Eye (tissue), 1 donor: ENCODE results near the gene FASTK.
A peak's percentile ranks its signal among the peaks of the same experiment; 100 is the strongest.

Source experiments
- DNase-seq: peaks from one replicate; pipeline ENCODE4 v3.0.0-alpha.2; 2015

Gene FASTK

DNA sequence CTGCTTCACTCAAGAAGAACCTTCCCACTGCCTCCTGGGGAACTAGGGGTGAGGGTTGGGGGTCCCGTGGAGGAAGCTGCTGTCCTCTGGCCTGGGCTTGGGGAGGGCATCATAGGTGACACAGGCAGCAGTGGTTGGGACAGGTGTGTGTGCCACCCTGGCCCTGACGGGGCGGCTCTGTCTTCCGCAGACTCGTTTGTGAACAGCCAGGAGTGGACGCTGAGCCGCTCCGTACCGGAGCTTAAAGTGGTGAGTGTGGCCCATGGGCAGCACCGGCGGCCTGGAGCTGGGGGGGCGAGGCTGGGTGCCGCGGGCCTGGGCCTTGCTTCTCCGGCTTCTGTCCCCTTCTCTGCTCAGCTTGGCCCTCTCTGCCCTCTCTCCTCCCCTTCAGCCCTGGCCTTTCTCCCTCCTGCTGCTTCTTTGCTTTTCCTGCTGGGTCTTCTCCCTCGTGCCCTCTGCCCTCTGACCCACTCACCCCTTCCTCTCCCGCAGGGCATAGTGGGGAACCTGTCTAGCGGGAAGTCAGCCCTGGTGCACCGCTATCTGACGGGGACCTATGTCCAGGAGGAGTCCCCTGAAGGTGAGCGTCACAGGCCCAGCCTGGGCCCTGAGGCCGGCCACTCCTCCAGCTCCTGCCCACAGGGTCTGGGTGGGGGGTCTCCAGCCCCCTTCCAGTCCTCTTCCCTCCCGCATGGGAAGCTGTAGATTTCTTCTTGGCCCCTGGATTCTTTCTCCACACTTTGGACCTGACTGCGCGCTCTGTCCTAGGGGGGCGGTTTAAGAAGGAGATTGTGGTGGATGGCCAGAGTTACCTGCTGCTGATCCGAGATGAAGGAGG, 36.2 kb upstream of the FASTK start:
- DNase-seq: no peak

DNA sequence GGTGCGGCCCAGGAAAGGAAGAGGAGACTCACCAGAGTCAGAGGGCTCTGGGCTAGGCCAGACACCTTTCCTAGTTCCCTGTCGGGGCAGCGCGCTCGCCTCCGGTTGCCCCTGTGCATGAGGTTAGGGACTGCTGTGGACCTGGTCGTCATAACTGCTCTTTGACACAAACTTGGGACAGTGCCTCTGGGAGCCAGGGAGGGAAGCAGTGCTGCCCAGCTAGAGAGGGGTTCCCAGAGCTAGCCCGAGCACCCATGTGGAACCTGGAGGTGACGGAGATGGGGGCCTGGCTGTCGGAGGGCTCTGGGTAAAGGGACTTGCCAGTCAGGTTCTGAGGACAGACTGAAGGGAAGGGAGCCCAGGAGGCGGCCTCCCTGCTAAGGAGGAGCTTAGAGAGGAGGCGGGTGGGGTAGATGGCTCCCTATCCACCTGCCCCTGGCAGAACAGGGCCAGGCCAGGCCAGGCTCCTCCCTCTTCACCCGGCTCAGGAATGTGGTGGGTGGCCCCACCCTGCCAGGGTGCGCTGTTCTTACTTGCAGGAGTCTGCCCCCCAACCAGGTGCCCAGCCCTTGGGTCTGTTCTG, 35.3 kb upstream of the FASTK start:
- DNase-seq: peak; percentile 36

DNA sequence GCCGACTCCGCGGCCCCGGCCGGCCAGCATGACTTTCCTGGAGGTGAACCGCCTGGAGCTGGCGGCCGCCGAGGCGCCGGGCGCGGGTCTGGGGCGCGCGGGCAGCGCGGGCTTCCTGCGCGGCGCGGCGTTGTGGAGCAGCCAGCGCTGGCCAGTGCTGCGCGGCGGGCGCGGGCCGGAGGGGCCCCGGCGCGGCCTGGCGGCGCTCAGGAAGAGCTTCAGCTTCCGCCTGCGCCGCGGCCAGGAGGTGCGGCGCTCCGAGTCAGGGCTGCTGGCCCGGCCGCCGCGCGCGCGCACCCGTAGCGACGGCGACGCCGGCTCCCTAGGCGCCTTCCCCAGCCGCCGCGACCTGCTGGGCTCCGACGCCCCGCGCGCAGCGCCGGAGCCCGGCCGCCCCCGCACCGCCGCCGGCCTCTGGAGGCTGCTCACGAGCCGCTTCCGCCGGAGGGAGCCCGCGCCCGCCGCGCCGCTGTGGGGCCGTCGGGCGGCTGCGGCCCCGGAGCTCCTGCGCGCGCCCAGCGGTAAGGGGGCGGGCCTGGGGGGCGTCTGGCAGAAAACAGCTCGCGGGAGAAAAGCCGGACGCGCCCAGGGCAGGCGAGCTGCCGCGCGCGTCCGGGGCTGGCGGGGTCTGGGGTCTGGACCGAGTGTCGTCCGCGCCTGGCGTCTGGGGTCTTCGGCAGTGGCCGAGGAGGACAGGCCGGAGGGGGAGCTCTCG, 34.7 kb upstream of the FASTK start:
- DNase-seq: peak; percentile 60

DNA sequence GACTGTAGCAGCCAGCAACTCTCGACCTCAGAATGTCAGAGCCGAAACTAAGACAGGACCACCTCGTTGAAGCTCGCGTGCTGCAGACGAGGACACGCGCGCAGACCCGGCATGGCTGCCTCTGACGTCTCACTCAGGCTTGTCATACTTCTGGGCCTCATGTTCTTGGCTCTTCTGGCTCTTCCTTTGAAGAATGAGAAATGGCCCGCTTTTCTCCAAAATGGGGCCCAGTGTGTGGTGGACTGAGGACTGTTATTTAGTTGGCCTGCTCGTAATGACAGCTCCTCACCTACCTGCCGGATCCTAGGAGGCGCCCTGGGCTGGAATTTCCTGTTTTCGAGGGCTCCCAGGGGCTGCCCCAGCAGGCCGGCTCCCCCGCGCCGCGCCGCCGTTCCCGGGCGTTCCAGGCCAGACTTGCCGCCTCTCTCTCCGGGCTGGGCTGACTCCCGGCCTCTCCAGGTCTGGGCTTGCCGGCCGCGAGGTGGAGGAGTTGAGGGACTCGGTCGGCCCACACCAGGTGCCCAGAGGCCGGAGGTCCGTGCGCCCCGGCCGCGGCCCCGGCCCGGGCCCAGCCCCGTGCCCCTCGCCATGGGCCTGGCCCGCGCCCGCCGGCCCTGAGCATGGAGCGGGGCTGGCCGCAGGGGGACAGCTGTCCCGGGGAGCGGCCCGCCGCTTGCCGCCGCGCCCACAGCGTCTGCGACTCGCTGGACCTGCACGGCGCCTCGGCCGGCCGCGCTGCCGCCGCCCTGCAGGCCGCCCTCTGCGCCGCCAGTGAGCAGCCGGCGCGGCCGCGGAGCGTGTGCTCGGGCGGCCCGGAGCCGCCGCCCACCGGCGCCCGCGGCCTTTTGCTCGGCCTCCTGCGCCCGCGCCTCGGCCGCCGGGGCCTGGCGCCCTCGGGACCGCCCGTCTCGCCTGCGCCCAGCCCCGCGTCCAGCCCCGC, 33.8 kb upstream of the FASTK start:
- DNase-seq: peak; percentile 39

DNA sequence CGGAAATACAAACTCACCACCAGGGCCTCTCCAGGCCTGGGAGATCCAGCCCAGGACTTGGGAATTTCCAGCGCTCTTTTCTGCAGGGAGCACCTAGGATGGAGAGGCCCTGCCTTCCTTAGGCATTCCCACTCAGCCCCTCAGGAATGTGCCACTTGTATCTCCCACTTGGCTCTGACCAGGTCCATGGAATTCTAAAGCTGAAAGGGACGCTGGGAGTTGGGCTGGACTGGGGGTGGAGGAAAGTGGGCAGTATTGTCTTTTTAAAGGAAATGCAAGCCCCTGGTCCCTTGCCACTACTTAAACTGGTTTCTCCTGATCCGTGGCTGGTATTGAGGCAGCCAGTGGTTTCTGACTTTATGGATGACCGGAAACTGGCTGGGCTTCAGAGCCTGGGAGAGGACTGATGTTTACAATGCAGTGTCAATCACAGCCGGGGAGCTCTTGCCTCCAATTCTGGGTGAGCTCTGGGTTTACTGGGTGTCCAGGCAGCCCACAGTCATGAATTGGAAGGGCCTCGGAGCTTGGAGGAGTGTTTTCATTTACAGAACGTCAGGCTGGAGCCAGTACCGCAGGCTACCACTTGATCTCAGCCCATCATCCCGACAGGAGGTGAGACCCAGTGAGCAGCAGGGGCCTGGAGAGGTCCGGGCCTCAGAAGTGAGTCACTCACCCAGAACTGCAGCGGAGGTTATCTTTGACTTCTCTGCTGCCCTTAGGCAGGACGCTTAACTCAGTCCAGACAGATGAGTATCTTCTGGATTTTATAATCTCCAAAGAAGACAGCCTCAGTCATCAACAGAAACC, 32.9 kb upstream of the FASTK start:
- peak; percentile 47 for DNase-seq

DNA sequence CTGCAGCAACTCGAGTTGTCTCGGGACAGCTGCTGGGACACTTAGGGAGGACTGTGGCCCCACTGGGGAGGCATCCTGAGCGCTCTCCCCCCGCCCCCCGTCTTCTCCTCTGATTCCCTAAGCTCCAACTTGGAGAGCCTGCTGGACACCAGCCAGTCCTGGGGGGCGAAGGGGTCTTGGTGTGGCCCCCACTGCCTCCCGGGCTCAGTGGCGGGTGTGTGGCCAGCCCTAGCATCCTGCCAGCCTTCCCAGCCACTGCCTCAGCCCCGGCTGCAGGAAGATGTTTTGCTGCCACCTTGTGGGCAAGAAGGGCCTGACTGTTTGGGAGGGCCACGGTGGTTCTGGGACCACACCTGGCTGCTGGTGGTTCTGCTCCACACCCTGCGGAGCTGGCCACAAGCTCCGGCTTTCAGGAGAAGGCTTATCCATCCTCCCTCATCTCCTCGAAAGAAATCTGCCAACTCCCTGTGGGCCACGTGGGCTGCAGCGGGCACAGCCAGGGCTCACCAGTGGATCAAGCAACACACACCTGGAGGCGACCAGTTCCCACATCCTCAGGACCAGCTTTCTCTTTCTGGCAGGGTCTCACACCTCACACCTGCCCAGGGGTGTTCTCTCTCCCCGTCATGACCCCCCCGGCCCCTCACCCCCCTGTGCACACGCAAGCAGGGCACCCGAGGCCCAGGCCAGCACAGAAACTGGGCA, 30.5 kb upstream of the FASTK start:
- peak; percentile 88 for DNase-seq

DNA sequence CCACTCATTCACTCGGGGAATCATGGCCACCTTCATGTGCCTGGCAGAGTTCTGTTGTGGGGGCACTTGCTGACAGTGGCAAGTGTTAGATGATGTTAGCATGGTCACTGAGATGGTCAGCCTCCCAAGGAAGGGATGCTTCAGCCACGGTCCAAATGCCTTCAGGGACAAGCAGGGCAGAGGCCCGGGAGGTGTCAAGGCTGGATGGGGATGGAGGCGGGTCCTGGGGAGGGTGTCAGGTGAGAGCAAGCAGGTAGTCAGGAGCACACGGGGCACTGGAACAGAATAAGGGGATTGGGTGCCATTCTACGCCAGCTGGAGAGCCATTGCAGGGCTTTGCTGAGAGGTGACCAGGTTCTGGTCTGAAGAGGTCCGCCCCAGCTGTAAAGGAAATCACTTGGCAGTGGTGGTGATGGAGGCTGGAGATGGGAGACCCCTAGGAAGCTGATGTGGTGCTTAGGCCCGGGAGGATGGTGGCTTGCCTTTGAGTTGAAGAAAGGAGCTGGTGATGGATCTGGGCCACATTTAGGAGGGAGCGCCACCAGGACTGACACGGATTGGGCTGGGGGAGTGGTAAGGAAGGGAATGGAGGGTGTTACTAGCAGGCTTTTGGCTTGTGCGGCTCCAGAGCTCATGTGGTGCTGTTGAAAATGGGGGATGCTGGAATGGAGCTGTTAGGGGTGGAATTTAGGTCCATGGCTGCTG, 29.8 kb upstream of the FASTK start:
- no peak for DNase-seq

DNA sequence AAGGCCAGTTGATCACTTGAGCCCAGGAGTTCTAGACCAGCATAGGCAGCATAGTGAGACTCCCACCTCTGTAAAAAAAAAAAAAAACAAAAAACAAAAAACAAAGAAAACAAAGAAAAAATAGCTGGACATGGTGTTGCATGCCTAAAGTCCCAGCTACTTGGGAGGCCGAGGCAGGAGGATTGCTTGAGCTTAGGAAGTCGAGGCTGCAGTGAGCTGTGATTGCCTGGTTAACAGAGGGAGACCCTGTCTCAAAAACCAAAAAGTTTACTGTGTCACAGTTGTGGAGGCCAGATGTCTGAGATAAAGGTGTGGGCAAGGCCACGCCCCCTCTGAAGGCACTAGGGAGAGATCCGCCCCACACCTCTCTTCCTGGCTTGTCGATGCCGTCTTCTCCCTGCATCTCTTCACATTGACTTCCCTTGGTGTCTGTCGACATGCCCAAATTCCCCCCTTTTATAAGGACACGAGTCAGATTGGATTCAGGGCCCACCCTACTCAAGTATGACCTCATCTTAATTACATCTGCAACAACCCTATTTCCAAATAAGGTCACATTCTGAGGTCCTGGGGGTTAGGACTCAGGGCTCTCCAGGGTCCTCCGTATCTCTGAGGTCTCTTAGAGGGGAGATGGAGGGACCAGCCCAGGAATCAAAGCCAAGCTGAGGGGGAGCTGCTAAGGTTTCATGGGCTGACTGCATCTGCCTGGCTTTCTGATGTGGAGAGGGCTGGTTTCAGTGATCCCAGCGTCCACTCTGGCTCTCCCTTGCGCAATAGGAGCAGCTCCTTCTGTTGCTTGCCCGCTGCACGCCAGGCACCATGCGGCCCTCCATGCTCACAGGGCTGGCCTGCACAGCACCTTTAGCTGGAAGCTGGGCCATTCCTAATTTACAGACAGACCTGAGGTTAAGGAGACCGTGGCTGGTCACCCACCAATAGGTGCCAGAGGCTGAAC, 28.8 kb upstream of the FASTK start:
- no peak for DNase-seq

DNA sequence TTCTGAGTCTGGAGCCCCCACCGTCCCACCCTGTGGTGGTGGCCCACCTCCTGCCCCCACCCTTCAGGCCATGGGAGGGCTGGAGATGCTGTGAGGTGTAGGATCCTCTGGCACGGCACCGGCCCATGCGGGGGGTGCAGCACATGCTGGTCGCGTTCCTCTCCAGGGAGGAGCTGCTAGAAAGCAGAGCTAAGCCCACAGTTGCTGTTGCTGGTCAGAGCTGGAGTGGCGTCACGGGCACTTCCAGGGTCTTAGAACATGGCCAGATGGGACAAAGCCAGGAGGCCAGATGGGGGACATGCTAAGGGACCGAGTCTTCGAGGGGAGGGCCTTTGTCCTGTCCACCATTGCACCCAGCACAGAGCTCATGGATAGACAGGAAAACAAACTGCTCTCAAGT, 27.3 kb upstream of the FASTK start:
- DNase-seq: no peak

DNA sequence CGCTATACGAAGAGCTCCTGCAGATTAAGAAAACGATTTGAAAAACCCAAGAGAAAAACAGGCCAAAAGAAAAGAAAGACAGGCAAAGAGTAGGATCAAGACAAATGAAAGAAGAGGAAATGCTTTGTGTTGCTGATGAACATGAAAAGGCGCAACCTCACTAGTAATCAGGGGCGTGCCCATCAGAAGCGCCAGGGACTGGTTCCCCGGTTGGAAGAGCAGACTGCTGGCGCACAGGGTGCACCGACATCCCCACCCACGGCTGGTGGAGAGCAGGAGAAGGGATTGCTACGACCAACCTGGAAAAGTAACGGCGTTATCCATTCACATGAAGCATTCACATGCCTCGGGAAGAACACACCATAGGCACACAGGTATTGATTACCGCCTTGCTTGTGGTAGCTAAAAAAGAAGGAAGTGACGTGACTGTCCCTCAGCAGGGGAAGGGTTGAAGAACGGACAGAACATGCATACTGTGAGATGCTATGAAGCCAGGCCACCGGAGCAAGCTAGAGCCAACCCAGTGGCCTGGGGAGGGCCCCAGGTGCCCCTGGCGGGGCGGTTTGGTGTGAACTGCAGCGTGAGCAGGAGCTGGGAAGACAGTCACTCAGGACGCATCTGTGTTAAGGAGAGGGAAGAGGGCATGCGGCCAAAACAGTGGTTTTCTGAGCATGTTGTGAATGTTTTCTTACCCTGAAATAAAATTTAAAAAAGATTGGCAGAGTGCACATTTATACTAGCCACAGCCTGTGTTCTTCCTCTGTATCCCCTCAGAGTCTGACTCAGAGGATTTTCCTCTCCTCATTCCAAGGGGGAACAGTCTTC, 24.0 kb upstream of the FASTK start:
- no peak for DNase-seq

DNA sequence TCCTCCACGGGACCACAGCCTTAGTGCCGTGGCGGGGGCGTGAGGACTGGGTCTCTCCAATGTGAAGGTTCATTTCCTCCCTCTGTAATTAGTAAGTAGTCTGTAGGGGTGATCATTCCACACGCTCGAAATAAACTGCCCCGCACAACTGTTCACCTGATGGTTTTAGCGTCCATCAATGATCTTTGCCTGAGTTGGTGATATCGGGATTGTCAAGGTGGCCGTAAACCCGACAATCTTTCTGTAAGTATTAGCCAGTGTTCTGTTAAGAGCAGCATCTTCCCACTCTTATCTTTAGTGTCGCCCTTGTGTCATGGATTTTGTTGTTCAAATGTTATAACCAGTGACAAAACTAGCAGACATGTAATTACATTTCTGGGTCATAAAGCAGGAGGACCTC, 23.4 kb upstream of the FASTK start:
- DNase-seq: no peak

DNA sequence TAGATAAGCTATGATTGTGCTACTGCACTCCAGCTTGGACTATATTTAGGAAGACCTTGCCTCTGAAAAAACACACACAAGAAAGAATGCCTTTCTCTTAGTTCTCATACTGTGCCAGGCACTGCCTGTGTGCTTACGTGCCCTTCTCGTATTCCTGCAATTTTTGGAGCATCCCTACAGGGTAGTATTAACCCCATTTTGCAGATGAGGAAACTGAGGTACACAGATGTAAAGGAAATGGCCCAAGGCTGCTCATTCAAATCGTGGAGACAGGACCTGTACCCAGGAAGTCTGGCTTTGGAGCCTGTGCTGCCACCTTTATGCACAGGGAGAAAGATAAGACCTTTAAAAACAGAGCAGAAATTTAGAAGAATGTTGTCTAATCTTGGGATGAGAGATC, 22.4 kb upstream of the FASTK start:
- DNase-seq: no peak

DNA sequence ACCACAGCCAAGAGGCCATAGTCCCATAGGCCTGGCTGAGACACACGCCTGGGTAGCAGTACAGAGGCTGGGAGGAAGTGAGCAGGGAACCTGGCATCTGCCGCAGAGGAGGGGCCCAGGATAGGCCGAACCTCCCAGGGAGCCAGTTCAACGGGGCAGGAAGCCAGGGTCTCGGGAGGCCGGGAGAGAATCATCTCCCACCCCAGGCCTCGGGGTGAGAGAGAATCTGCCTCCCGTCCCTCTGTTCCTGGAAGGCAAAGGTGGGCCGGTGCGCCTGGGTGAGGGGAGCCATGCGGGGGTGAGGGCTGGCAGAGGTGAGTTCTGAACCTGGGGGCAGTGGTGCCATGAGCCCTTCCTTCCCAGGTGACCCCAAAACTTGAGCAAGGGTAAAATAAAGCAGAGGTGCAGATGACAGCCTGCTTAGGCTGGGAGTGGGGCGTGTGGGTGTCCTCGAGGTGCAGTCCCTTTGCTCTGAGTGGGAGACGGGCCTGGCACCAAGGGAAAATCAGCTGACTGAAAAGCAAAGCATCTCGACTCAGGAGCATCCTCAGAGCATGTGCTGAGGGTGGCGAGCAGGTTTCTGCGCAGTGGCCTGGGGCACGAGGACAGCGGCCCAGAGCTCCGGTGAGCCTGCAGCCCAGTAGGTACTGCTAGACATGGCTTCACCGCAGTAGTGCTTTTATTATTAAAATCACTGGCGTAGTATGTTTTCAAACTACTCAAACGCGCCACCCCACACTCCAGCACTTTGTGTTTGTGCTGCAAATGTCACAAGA, 21.2 kb upstream of the FASTK start:
- DNase-seq: no peak

DNA sequence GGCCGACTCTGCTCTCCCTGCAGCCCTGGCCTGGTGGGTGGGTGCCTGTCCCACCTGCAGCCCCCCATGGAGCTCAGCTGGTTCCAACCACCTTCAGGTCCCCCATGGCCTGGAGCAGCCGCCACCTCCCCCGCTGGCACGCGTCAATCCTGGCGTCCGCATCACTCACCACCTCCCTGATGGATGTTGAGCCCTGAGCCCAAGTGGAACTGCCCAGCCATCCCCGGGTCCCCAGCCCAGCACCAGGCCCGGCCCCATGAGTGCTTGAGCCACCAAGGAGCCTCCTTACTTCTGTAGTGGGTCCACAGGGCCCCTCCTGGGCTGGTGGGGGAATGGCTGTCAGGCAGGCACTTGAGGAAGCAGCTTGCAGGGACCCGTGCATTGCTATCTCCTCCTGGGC, 20.3 kb upstream of the FASTK start:
- no peak for DNase-seq

DNA sequence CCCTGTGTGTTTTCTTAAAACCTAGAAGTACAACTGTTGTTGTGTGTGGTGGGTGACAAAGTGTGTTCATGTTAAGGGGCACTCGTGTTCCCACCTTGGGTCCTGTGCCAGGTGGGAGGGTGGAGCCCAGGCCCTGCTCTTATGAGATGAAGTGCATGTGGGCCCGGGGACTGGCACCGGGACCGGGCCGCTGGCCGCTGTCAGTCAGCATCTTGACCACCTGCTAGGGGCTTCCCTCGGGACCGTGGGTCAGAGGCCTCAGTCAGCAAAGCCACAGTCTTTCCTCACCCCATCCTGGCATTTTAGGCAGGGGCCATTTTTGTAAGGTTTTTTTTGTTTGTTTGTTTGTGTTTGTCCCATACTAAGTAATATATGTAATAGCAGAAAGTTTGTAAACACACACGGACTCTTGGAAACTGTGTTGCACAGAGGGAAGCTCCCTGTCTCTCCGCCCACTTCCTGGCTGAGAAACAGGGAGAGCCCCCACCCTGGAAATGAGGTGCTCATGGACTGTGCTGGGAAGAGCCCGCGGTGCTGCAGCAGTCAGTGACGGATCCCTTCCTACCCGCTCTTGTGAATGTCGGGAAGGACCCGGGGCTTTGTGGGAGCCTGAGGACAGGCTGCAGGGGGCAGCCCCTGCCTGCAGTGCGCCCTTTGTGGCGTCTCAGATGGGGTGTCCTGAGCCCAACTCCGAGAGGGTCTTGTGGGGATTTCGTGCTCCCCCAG, 19.0 kb upstream of the FASTK start:
- no peak for DNase-seq

DNA sequence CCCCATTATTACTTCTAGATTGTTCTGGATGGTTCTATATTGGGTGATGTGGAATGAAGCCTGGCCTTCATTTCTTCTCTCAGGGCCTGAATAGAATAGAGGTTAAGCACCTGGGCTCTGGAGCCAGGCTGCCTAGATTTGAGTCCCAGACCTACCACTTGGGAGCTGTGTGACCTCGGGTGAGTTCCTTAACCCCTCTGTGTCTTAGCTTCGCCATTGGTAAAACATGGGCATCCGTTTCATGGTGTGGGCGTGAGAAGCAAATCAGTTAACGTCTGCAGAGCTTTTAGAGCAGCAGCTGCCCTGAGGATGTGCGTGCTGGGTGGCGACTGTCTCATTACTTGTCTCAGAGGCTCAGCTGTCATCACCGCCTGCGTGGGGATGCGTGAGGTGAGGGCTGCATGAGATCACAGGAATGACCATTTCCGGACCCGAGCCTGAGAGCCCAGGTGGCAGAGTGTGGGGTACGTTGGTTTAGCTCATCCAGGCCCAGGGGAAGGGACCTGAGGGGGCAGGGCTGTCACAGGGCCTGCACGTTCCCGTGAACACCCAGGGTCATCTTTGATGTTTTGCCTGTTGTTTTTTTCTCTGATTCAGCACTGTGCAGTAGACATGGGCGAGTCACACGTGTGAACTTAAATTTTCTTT, 15.3 kb upstream of the FASTK start:
- no peak for DNase-seq
